ENCODE results near the gene CGB3.
"Not testable (repeated sequence)": the region's sequence is repeated elsewhere in the genome, so short reads cannot be mapped to it uniquely, and the experiment has no call there.

The CGB3 gene

DNA sequence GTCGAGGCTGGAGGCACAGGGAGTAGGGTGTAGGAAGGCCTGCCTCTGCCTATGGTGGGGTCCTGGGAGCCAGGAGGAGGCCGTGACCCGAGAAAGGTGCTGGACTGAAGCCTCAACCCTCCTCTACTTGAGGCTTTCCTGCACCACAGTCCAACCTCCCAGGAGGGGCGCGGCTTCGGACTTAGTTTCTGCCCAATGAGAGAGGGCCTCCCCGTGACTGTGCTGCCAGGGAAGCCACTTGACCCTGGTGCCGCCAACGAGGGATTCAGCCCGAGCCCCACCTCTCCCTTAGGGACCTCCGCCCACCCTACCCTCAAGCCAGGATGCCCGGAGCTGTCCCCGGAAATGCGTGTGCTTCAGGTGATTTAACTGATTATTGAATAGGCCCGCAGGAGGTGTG is at the start of gene CGB3:
CGB3 (minus strand) TSS at position 101 of the 400 bp plus-strand sequence. CDS start 362 bp downstream, outside the sequence.
- DNase-seq (ENCODE audit: low read depth); H3K4me3 ChIP-seq (replicated peaks; ENCODE audit: low read depth, low read length): not testable (repeated sequence)

DNA sequence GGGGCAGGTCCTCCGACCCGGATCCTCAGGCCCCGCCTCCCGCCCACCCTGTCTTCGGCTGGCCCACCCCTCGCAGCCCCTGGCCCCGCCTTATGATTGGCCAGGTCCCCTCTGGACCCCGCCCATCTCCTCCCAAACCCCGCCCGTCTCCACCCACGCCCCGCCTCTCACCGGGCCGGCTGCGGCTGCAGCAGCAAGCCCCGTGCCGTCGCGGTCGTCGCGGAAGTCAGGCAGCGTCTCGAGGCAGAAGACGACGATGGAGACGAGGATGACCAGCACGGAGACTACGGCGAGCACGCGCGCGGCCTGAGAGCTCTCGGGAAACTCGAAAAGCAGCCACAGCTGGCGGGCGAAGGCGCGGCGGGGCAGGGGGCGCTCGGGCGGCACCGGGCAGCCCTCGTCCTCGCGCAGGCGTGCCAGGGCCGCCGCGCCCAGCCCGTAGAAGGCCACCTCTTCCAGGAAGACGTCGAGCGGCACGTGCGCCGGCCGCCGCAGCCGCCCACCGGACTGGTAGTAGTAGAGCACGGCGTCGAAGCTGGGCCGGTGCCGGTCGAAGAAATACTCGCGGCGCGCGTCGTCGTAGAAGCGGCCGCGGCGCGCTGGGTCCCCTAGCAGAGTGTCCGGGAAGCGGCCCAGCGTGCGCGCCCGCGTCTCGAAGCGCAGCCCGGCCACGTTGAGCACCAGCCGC is 47.9 kb upstream of the CGB3 start:
- TF ChIP-seq, protein P1, sequence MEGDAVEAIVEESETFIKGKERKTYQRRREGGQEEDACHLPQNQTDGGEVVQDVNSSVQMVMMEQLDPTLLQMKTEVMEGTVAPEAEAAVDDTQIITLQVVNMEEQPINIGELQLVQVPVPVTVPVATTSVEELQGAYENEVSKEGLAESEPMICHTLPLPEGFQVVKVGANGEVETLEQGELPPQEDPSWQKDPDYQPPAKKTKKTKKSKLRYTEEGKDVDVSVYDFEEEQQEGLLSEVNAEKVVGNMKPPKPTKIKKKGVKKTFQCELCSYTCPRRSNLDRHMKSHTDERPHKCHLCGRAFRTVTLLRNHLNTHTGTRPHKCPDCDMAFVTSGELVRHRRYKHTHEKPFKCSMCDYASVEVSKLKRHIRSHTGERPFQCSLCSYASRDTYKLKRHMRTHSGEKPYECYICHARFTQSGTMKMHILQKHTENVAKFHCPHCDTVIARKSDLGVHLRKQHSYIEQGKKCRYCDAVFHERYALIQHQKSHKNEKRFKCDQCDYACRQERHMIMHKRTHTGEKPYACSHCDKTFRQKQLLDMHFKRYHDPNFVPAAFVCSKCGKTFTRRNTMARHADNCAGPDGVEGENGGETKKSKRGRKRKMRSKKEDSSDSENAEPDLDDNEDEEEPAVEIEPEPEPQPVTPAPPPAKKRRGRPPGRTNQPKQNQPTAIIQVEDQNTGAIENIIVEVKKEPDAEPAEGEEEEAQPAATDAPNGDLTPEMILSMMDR (IDR thresholded peaks at IDR 0.05; ENCODE audit: low read length, missing control alignments) = no peak
- H3K4me3 ChIP-seq (replicated peaks; ENCODE audit: low read depth, low read length) = no peak overlapping the region
- DNase-seq (ENCODE audit: low read depth) = no peak

DNA sequence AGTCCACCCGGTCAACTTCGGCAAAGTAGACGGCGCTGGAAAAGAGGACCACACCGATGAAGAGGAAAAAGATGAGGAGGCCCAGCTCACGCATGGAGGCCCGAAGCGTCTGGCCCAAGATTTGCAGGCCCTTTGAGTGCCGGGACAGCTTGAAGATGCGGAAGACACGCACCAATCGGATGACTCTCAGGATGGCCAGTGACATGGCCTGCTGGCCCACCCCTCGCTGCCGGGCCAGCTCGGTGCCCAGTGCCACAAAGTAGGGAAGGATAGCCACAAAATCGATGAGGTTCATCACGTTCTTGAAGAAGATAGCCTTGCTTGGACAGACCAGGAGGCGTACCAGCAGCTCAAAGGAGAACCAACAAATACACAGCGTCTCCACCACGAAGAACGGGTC is 46.3 kb upstream of the CGB3 start:
- no peak for DNase-seq (ENCODE audit: low read depth)
- TF ChIP-seq, protein P1 (IDR thresholded peaks at IDR 0.05; ENCODE audit: low read length, missing control alignments) = no peak
- no peak overlapping the region for H3K4me3 ChIP-seq (replicated peaks; ENCODE audit: low read depth, low read length)

DNA sequence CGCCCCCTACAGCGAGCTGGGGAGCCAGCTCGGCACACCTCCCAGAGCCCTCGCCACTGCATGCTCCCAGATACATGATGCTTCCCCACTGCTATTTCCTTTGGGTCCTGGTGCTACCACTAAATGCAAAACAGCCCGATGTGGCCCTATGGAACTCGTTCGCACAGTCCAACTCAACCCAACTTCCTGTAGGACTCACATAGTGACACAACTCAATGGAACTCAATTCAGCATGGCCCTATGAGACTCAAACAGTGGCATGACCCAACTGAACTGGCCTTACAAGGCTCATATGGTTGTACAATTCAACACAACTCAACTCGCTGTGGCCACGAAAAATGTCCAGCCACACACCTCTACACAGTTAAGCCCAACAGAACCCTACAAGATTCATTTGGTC is 44.9 kb upstream of the CGB3 start:
- H3K4me3 ChIP-seq (replicated peaks; ENCODE audit: low read depth, low read length) = no peak overlapping the region
- DNase-seq (ENCODE audit: low read depth) = no peak
- TF ChIP-seq, protein P1 (IDR thresholded peaks at IDR 0.05; ENCODE audit: low read length, missing control alignments) = no peak

DNA sequence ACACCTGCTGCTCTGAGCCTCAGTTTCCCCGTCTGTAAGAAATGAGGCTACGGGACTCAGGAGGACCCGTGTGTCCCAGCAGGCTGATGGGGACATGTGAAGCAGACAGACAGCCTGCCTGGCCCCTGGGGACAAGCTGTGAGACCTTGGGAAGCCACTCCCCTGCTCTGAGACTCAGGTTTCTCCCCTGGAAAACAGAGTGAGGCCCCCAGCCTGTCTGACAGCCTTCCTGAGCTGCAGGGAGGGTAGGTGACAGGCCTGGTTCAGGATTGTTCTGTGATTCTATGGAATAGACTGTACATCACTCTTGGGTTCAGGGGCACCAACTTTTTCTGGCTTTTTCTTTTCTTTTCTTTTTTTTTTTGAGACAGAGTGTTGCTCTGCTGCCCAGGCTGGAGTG is 43.4 kb upstream of the CGB3 start:
- DNase-seq (ENCODE audit: low read depth) = no peak
- H3K4me3 ChIP-seq (replicated peaks; ENCODE audit: low read depth, low read length) = no peak overlapping the region
- TF ChIP-seq, protein P1 (IDR thresholded peaks at IDR 0.05; ENCODE audit: low read length, missing control alignments) = no peak

DNA sequence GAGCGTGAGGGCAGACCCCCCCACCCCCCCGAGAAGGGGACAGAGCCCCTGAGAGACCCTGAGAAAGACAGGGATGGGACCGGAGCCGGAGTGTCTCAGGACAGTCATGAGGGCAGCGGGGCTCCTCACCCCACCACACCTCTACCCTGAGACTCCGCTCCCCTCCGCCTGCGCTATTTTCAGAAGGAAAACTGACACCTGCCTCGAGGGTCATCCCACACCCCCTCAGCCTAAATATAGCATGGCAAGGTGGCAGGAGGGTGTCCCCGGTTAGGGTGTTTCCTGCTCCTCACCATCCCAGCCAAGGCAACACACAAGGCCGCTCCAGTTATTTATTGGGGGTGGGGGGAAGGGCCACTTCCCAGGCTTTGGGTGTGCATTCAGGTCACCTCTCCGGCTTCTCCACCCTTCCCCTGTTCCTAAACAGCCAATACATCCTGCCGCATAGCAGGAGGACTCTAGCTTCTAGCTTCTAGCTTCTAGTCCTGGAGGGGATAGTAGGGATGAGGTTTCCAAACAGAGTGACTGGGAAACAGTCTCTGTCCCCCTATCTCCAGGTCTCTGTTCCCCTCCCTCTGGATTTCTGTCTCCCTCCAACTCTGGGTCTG is 41.9 kb upstream of the CGB3 start:
- H3K4me3 ChIP-seq (replicated peaks; ENCODE audit: low read depth, low read length) = no peak overlapping the region
- no peak for DNase-seq (ENCODE audit: low read depth)
- TF ChIP-seq, protein P1 (IDR thresholded peaks at IDR 0.05; ENCODE audit: low read length, missing control alignments) = no peak

DNA sequence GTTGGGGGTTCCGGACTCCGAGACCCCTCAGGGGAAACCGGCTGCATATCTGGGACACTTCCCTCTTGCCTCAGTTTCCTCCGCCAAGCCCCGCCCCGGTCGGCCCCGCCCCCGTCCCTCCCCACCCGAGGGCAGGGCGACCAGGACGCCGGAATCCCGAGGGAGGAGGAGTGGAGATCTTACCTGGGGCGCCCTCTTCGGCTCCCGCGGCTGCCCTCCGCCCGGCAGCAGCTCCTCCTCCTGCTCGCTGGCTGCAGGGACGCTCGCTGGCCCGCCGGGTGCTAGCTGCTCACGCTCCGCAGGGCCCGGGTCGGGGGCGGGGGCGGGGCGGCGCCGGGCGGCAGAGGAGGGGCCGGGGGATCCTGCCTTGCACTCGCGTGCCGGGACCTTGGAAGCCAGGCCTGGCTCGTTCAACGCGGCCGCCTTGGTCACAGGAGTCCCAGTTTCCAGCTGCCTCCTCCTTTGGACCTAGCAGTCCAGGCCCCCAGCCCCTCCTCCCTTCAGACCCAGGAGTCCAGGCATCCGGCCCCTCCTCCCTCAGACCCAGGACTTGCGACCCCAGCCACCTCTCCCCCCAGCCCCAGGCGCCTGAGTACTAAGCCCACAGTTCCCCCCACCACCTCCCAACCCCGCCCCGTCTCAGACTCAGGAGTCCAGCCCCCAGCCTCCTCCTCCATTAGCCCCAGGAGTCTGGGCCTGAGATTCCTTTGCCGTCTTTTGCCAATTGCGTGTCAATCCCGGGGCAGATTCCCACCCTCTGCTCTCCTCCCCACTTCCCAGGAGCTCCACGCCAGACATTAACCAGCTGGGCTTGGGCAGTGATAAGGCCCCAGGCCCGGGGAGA is 40.9 kb upstream of the CGB3 start, which contains the start of gene NTF4:
NTF4 (minus strand) TSS at position 51 of the 844 bp plus-strand sequence. CDS start 2,821 bp downstream, outside the sequence.
- peak; percentile 21 for DNase-seq (ENCODE audit: low read depth)
- TF ChIP-seq, protein P1 (IDR thresholded peaks at IDR 0.05; ENCODE audit: low read length, missing control alignments) = no peak
- H3K4me3 ChIP-seq (replicated peaks; ENCODE audit: low read depth, low read length) = no peak within 1 kb of the TSS
